ENCODE results near the gene ALPI. TPM values are rescaled to one million over a fixed set of nuclear protein-coding genes. Genes with fewer than 3 reads are reported as not detected.
A peak's percentile ranks its signal among the peaks of the same experiment; 100 is the strongest.

ALPI gene
- total RNA-seq, 2 donors from 2014 or later, result not detected

DNA sequence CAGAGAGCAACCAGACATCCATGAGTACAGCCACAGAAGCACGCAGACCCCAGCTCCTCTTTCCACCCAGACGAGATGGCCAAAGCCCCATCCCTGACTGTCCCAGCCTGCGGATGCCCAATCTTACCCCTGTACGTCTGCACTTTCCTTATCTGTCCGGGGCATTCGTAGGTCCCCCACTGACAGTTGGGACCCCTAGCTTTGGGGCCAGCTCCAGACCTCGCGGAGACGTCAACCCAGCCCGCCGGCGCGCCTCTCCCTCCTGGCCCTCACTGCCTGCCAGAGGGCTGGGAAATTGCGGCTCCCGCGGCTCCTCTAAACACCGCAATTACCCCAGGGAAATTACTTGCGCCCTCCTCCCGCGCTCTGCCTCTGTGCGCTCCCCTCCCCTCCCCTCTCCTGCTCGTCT is 29.4 kb downstream of the ALPI start:
- Mint-ChIP-seq H3K27ac (peak overlapping the region in 1 of 2 donors; percentile 65), H3K9me3 (no peaks in the 10 kb centered on the region), H3K36me3 (no peaks in the 10 kb centered on the region)
- ATAC-seq, result no peak
- no peak for DNase-seq (ENCODE audit: low spot score in 2 of 2)

GRCh38 chr2:232485757-232486557 is 30.0 kb downstream of the ALPI start:
- ATAC-seq, result no peak
- no peaks in the 10 kb centered on the region for H3K9me3 Mint-ChIP-seq
- H3K27ac Mint-ChIP-seq, result no peak overlapping the region
- DNase-seq (ENCODE audit: low spot score in 2 of 2), result no peak
- H3K36me3 Mint-ChIP-seq, result no peaks in the 10 kb centered on the region

DNA sequence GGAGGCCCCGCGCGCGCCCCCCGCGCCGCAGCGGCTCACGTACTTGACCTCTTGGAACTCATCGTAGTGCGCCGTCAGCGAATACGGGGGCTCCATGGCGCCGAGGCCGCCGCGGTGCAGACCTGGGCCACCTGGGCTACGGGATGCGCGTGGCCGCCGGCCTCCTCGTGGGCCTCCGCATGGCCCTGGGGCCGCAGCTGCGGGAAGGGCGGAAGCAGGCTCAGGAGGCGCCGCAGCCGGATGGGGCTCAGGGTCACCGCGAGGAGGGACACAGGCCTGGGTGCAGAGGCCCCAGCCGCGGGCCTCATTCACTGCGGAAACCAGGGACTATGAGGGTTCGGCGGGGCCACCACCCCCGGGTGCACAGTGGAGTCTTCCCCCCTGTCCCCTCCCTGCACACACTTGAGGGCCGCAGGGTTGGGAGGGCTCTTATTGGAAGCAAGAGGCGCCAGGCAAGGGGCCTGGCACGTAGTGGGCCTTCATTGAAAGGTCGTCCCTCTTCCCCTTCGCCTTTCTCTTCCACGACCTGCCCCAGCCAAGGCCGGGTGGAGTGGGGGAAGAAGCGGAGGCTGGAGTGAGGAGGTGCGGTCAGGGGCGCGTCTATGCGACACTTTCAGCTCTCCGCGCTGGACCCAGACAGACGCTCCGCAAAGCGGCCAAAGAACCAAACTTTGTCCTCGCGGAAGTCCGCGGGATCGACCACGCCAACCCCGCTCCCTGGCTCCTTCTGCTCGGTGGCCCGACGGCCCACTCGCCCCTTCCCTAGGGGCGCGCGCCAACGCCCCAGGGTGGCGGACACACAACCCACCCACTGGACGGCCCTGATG is 30.8 kb downstream of the ALPI start:
- no peak for DNase-seq (ENCODE audit: low spot score in 2 of 2)
- peak in 1 of 2 donors; percentile 20 for ATAC-seq
- no peaks in the 10 kb centered on the region for H3K36me3 Mint-ChIP-seq
- no peaks in the 10 kb centered on the region for H3K9me3 Mint-ChIP-seq
- no peak overlapping the region for H3K27ac Mint-ChIP-seq

DNA sequence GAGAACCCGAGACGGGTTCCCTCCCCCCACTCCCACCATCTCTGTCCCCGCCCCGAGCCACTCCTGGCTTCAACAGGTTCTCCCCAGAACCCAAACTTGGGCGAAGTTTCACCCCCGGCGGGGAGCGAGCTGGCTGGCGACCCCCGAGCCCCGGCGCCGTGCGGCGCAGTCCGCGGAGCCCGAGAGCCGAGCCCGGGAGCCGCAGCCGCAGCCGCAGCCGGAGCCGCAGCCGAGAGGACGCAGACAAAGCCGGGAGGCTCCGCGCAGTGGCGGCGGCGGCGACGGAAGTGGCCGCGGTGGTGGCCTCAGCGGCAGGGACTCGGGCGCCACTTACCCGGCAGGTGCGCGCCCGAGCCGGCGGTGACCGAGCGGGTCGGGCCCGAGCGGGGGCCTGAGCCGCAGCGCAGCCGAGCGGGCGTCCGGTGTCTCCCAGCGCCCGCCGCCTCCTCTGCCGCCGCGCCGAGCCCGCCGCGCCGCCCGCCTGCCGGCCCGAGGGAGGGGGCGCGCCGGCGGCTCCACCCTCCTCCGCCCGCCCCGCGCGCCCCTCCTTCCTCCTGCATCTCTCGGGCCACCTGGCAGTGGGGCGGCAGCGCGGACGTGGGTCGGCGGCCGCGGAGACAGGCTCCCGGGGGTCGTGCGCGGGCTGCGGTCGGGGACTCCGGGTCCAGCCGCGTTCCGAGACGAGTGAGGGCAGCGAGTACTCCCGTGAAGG is 31.6 kb downstream of the ALPI start, which contains the start of gene ECEL1:
TSS of gene ECEL1 (minus strand) at position 450 of the 712 bp plus-strand sequence. CDS start 1,181 bp downstream, outside the sequence.
- DNase-seq (ENCODE audit: low spot score in 2 of 2) (no peak), ATAC-seq (peak; percentile 12 to 47)
- no peaks in the 10 kb centered on the region for H3K36me3 Mint-ChIP-seq
- H3K9me3 Mint-ChIP-seq, result no peaks in the 10 kb centered on the region
- H3K27ac Mint-ChIP-seq, result no peak within 1 kb of the TSS

- DNase-seq (ENCODE audit: low spot score in 2 of 2), result no peak
- Mint-ChIP-seq H3K36me3 (no peaks in the 10 kb centered on the region), H3K9me3 (no peaks in the 10 kb centered on the region), H3K27ac (no peak overlapping the region)
- ATAC-seq, result peak in 1 of 2 donors; percentile 31
Observed at GRCh38 chr2:232488097-232488711, 32.3 kb downstream of the ALPI start.

- no peaks in the 10 kb centered on the region for H3K36me3 Mint-ChIP-seq
- no peaks in the 10 kb centered on the region for H3K9me3 Mint-ChIP-seq
- no peak for DNase-seq (ENCODE audit: low spot score in 2 of 2)
- no peak for ATAC-seq
- no peak overlapping the region for H3K27ac Mint-ChIP-seq
Observed at GRCh38 chr2:232488721-232489300, 32.9 kb downstream of the ALPI start.

DNA sequence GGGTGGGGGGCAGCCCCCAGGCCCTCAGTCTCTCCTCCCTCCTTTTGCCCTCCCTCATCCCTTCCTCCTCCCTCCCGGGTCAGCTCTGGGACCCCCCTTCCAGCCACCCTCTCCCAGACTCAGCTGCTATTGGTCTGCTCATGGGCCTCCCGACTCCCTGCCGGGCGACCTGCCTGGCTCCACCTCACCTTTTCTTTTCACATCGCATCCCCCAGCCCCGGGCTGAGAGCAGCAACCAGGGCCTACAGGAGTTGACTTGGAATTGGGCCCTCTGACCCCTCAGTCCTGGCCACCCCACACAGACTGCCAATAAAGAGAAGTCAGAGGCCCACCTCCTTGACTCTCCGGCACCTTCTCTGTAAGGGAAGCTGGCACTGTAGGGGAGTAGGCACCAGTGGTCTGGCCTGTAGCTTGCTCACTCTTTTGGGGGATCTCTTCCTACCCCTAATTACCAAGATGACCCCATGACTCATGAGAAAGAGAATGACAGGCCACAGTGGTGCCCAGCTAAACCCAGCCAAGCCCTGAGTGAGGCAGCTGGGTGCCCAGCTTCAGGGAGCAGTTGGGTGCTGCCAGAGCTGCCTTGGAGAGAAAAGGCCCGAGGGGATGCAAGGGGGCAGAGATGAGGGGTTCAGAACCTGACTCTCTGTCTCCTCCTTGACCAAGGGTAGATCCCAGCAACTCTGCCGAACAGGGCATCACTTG is 33.7 kb downstream of the ALPI start:
- no peak for ATAC-seq
- Mint-ChIP-seq H3K36me3 (no peaks in the 10 kb centered on the region), H3K27ac (no peak overlapping the region), H3K9me3 (no peaks in the 10 kb centered on the region)
- DNase-seq (ENCODE audit: low spot score in 2 of 2), result no peak

GRCh38 chr2:232490221-232491138 is 34.5 kb downstream of the ALPI start:
- no peaks in the 10 kb centered on the region for H3K9me3 Mint-ChIP-seq
- ATAC-seq, result no peak
- no peak overlapping the region for H3K27ac Mint-ChIP-seq

GRCh38 chr2:232491139-232491780 is 35.3 kb downstream of the ALPI start:
- Mint-ChIP-seq H3K9me3 (no peaks in the 10 kb centered on the region), H3K27ac (peak overlapping the region in 1 of 2 donors; percentile 84), H3K36me3 (no peaks in the 10 kb centered on the region)
- no peak for DNase-seq (ENCODE audit: low spot score in 2 of 2)
- ATAC-seq, result no peak

More at GRCh38 chr2:232490221-232491138, 34.5 kb downstream of the ALPI start:
- DNase-seq (ENCODE audit: low spot score in 2 of 2), result no peak
- no peaks in the 10 kb centered on the region for H3K36me3 Mint-ChIP-seq

- no peak for DNase-seq (ENCODE audit: low spot score in 2 of 2)
- Mint-ChIP-seq H3K9me3 (no peaks in the 10 kb centered on the region), H3K27ac (no peak overlapping the region), H3K36me3 (no peaks in the 10 kb centered on the region)
- no peak for ATAC-seq
Observed at GRCh38 chr2:232492236-232492848, 36.4 kb downstream of the ALPI start.

- no peak for DNase-seq (ENCODE audit: low spot score in 2 of 2)
- Mint-ChIP-seq H3K36me3 (no peaks in the 10 kb centered on the region), H3K9me3 (no peaks in the 10 kb centered on the region), H3K27ac (no peak overlapping the region)
- no peak for ATAC-seq
Observed at GRCh38 chr2:232492963-232493700, 37.2 kb downstream of the ALPI start.

- no peak for ATAC-seq
- H3K36me3 Mint-ChIP-seq, result no peaks in the 10 kb centered on the region
- H3K9me3 Mint-ChIP-seq, result no peaks in the 10 kb centered on the region
- no peak for DNase-seq (ENCODE audit: low spot score in 2 of 2)
- H3K27ac Mint-ChIP-seq, result no peak overlapping the region
Observed at GRCh38 chr2:232493701-232494474, 37.9 kb downstream of the ALPI start.

DNA sequence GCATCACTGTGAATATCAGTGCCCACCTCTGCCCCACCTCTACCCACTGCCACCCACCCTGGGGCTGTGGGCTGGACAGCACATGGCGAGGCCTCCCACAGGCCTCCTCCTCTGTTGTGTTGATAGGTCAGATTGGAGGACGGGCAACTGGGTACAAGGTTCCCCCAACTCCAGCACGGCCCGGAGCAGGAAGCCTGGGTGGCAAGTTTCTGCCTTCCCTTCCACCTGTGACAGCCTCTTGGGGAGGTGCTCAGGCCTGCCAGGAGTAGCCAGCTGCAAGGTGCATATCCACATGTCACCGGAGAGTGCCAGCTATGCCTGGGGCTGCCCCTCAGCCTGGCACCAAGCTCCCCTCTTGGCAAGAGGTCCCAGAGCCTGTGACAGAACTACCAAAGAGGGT is 38.6 kb downstream of the ALPI start:
- ATAC-seq (no peak), DNase-seq (ENCODE audit: low spot score in 2 of 2) (no peak)
- no peaks in the 10 kb centered on the region for H3K36me3 Mint-ChIP-seq
- H3K27ac Mint-ChIP-seq, result no peak overlapping the region
- H3K9me3 Mint-ChIP-seq, result no peaks in the 10 kb centered on the region
